A172 (cell line): ENCODE data around the gene RSAD1. TPM values are rescaled to one million over a fixed set of nuclear protein-coding genes. Genes with fewer than 3 reads are reported as not detected.

Experiments
- DNase-seq: peaks from one replicate; pipeline ENCODE4 v3.0.0-alpha.2; 2015; ENCODE audit warnings: low spot score
- total RNA-seq: library from RNA; depleted of rRNA; stranded (reverse); fragments of >200 nt; shearing (Covaris generic); gene quantifications from 2 replicates; pipeline ENCODE4 v1.2.3, GENCODE V29; 2014

Gene RSAD1
- total RNA-seq, 1 experiment from 2014 or later: 16.0 TPM

GRCh38 chr17:50518384-50519023 lies 39.8 kb downstream of the RSAD1 start:
- DNase-seq: no peak

- DNase-seq: no peak
These were observed 40.6 kb downstream of the RSAD1 start for GRCh38 chr17:50519141-50519834.

- no peak for DNase-seq
These were observed 41.8 kb downstream of the RSAD1 start for GRCh38 chr17:50520483-50520882.

DNA sequence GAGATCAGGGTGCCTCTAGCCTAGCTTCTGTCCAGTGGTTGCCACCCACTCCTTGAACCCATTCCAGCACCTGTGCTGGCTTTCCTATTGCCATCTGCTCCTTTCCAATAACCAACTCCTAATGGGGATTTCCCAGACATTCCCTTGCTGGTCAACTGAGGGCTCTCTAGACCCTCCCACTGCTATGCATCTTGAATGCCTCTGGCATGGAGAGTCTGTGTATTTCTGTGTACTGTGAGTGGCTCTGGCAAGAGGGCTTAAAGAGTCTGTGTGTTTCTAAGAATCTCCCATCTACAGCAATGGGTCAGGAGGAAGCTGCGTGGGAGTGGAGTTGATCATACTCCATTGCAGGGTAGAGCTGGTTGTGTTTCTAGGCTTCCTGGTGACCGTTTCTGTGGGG lies 42.9 kb downstream of the RSAD1 start:
- DNase-seq: no peak

- no peak for DNase-seq
These were observed 44.1 kb downstream of the RSAD1 start for GRCh38 chr17:50522766-50523165.

DNA sequence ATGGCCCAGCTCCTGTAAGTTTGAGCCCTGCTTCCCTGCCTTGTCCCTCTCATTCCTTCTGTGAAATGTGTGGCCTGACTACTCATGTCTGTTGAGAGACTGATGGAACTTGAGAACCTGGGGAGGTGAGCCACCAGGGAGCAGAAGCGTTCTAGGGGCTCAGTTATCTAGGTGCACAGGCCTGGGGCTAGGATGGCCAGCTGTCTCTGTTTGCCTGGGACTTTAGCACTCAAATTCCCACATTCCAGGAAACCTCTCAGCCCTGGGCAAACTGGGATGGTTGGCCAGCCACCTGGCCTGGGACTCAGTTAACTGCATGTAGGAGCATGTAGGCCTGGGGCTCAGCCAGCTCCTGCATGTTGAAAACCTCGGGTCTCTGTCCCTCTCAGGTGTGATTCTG lies 44.5 kb downstream of the RSAD1 start:
- DNase-seq: no peak

DNA sequence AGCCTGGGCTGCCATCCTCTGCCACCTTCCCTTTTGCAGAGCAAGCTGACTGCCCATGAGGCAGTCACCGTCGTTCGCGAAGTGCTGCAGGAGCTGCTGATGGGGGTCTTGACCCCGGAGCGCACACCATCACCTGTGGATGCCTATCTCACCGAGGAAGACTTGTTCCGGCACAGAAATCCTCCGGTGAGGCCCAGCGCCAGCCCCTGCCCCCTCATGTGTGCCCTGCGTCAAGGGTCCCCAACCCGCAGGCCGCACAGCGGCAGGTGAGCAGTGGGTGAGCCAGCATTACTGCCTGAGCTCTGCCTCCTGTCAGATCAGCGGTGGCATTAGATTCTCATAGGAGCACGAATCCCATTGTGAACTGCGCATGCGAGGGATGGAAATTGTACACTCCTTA lies 46.2 kb downstream of the RSAD1 start:
- DNase-seq: no peak

- DNase-seq: no peak
These were observed 48.6 kb downstream of the RSAD1 start for GRCh38 chr17:50527155-50527762.

GRCh38 chr17:50527949-50528474 lies 49.4 kb downstream of the RSAD1 start:
- no peak for DNase-seq

DNA sequence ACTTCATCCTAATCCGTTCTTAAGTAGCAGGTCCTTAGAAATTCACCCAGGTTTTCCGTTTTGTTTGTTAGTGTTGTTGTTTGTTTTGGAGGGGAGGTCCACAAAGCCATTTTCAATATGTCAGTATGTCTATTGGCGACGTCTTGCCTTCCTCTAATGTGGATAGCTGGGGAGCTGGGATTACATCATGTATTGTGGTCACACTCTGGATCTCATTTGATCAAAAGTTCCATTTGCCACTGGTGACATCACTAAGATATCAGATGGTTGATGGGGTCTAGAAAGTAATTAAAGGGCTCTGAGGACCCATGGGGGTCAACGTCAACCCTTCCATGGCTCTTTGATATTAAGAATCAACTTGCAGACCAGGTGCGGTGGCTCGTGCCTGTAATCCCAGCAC lies 51.2 kb downstream of the RSAD1 start:
- no peak for DNase-seq

- DNase-seq: no peak
These were observed 52.9 kb downstream of the RSAD1 start for GRCh38 chr17:50531428-50532025.

DNA sequence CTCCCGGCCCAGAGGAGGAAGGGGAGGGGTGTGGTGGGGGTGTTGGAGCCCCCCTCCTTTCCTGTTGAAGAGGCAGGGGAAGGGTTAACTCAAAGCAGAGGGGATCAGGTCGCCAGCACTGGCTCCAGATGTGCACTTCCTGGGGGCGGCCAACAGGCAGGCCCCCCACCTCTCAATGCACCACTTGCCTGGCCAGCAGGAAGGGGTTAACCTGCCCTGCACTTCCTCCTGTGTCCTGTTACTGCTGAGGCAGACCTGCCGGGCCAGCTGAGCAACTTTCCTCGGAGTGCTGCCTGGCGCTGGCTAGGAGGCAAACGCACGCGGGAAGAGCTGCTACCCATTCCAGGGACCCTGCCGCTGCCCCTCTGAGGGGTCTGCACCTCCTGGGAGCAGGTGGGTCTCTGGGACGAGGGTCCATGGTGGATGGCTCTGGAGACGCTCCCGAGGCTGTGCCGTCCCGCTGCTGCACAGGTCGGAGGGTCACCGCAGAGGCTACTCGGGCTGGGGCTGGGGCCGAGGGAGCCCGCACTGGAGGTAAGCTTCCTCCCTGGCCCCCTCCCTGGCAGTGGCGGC lies 53.9 kb downstream of the RSAD1 start, which contains the start of gene EPN3:
Gene EPN3, plus strand, starts transcription at position 284 of the 573 bp plus-strand sequence. CDS start 3,822 bp downstream, outside the sequence.
- no peak for DNase-seq

GRCh38 chr17:50533185-50533584 lies 54.5 kb downstream of the RSAD1 start:
- DNase-seq: no peak

GRCh38 chr17:50533720-50534148 lies 55.1 kb downstream of the RSAD1 start:
- DNase-seq: no peak

DNA sequence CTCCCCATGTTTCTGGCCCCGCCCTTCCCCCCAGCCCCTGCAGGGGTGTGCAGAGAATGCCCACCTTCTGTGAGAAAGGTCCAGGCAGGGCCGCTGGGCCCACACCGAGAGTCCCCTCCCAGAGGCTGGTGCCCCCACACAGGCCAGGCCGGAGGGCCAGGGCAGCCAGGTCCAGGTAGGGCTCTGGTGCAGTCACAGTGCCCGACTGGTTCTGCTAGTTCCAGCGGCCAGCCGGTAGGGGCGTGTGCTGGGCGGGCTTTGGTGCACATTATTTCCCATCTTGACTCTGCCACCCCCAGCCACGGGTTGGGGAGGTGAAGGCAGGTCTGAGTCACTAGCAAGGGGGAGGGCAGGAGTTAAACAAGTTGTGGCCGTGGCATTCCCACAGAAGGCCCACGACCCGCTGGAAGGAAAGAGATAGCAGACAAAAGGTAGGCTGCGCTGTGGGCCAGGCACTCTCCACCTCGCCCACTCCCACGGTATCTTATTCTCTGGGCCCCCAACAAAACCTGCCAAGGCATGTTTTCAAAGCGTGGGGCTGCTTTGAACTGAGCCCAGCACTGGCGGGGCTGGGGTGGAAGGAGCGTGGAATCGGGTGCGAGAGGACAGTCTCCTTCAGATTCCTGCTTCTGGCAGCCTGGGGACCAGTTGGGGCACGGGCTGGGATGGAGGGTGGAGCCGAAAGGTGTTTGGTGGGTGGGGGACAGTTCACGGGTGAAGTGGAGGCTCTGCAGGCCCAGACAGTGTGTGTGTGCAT lies 55.7 kb downstream of the RSAD1 start:
- no peak for DNase-seq

DNA sequence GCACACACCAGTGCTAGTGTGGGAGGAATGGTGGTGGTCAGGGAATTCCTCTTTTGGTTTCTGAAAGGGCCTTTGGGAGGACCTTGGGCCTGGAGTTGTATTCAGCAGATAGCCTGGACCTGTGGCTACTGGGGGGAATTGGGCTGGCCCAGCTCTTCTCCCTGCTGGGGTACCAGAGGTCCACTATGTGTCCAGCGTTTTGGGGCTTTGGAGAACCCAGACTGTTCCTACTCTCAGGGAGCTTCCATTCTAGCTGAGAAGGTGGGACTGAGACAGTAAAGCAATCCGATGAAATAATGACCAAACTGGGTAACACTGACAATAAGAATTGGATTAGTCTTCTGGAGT lies 56.3 kb downstream of the RSAD1 start:
- no peak for DNase-seq

GRCh38 chr17:50535407-50535806 lies 56.7 kb downstream of the RSAD1 start:
- no peak for DNase-seq
